ENCODE results near the gene CX3CR1.
"Not testable (repeated sequence)": the region's sequence is repeated elsewhere in the genome, so short reads cannot be mapped to it uniquely, and the experiment has no call there.

The CX3CR1 gene

DNA sequence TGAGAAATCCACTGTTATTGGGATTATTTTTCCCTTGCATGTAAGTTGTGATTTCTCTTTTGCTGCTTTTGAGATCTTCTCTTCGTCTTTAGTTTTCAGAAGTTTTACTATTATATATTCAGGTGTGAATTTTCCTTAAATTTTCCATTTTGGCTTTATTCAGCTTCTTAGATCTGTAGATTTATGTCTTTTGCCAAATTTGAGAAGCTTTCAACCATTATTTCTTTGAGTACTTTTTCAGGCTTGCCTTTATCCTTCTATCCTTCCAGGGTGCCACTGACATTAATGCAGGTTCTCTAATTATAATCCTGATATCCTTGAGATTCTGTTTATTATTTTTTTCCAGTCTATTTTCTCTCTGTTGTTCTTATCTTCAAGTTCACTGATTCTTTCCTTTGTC, 49.4 kb downstream of the CX3CR1 start:
- no peak overlapping the region for H3K9ac ChIP-seq (ENCODE audit: low read depth, low read length)
- no peaks in the 10 kb centered on the region for H3K27me3 ChIP-seq (ENCODE audit: control insufficient read depth, insufficient read depth, low read length)
- no peaks in the 10 kb centered on the region for H3K36me3 ChIP-seq (ENCODE audit: control insufficient read depth, insufficient read depth, low read length)
- H3K4me3 ChIP-seq (ENCODE audit: low read depth, low read length) = no peak overlapping the region
- H3K4me1 ChIP-seq (ENCODE audit: control insufficient read depth, insufficient read depth, low read length) = no peaks in the 10 kb centered on the region
- H3K9me3 ChIP-seq (ENCODE audit: control insufficient read depth, insufficient read depth, low read length) = no peaks in the 10 kb centered on the region

DNA sequence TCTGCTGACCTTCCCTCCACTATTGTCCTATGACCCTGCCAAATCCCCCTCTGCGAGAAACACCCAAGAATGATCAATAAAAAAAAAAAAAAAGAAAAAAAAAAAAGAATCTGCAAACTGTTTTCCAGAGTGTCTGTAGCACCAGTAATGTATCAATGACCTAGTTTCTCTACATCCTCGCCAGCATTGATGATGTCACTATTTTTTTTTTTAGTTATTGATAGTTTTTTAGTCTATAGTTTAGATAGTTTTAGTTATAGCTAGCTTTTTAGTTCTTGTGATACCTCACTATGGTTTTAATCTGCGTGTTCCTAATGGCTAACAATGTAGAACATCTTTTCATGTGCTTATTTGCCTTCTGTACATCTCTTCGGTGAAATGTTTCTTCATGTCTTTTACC, 51.3 kb downstream of the CX3CR1 start:
- H3K27me3 ChIP-seq (ENCODE audit: control insufficient read depth, insufficient read depth, low read length) = no peaks in the 10 kb centered on the region
- H3K9me3 ChIP-seq (ENCODE audit: control insufficient read depth, insufficient read depth, low read length) = no peaks in the 10 kb centered on the region
- no peak overlapping the region for H3K4me3 ChIP-seq (ENCODE audit: low read depth, low read length)
- H3K9ac ChIP-seq (ENCODE audit: low read depth, low read length) = no peak overlapping the region
- H3K36me3 ChIP-seq (ENCODE audit: control insufficient read depth, insufficient read depth, low read length) = no peaks in the 10 kb centered on the region
- no peaks in the 10 kb centered on the region for H3K4me1 ChIP-seq (ENCODE audit: control insufficient read depth, insufficient read depth, low read length)

DNA sequence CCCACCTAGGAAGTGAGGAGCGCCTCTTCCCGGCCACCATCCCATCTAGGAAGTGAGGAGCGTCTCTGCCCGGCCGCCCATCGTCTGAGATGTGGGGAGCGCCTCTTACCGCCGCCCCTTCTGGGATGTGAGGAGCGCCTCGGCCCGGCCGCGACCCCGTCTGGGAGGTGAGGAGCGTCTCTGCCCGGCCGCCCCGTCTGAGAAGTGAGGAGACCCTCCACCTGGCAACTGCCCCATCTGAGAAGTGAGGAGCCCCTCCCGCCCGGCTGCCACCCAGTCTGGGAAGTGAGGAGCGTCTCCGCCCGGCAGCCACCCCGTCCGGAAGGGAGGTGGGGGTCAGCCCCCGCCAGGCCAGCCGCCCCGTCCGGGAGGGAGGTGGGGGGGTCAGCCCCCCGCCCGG, 52.2 kb downstream of the CX3CR1 start:
- not testable (repeated sequence) for H3K9ac ChIP-seq (ENCODE audit: low read depth, low read length); H3K36me3 ChIP-seq (ENCODE audit: control insufficient read depth, insufficient read depth, low read length); H3K27me3 ChIP-seq (ENCODE audit: control insufficient read depth, insufficient read depth, low read length); H3K9me3 ChIP-seq (ENCODE audit: control insufficient read depth, insufficient read depth, low read length); H3K4me1 ChIP-seq (ENCODE audit: control insufficient read depth, insufficient read depth, low read length); H3K4me3 ChIP-seq (ENCODE audit: low read depth, low read length)

DNA sequence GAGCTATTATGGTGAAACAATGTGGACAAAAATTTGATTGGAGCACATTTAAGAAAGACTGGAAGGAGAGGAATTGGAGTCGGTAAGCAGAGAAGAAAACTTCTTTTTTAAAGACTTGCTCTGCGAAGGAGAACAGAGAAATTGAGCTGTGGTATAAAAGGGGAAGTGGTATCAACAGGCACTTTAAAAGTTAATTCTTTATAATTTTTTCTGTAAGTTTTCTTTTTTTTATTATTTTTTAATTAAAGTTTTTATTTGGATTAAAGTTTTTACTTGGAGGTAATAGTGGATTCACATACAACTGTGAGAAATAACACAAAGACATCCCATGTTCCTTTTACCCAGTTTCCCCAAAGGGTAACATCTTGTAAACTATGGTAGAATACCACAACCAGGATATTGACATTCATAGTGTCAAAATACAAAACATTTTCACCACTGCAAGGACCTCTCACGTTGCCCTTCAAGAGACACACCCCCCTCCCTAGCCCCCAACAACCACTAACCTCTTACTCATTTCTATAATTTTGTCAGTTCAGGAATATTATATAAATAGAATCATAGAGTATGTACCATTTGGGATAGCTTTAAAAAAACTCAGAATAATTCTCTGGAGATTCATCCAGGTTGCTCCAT, 53.6 kb downstream of the CX3CR1 start:
- no peaks in the 10 kb centered on the region for H3K36me3 ChIP-seq (ENCODE audit: control insufficient read depth, insufficient read depth, low read length)
- no peaks in the 10 kb centered on the region for H3K4me1 ChIP-seq (ENCODE audit: control insufficient read depth, insufficient read depth, low read length)
- no peaks in the 10 kb centered on the region for H3K9me3 ChIP-seq (ENCODE audit: control insufficient read depth, insufficient read depth, low read length)
- no peak overlapping the region for H3K9ac ChIP-seq (ENCODE audit: low read depth, low read length)
- H3K27me3 ChIP-seq (ENCODE audit: control insufficient read depth, insufficient read depth, low read length) = no peaks in the 10 kb centered on the region
- H3K4me3 ChIP-seq (ENCODE audit: low read depth, low read length) = no peak overlapping the region

- H3K36me3 ChIP-seq (ENCODE audit: control insufficient read depth, insufficient read depth, low read length) = no peaks in the 10 kb centered on the region
- H3K9ac ChIP-seq (ENCODE audit: low read depth, low read length) = no peak overlapping the region
- H3K9me3 ChIP-seq (ENCODE audit: control insufficient read depth, insufficient read depth, low read length) = no peaks in the 10 kb centered on the region
- H3K4me3 ChIP-seq (ENCODE audit: low read depth, low read length) = no peak overlapping the region
- no peaks in the 10 kb centered on the region for H3K27me3 ChIP-seq (ENCODE audit: control insufficient read depth, insufficient read depth, low read length)
- no peaks in the 10 kb centered on the region for H3K4me1 ChIP-seq (ENCODE audit: control insufficient read depth, insufficient read depth, low read length)
Measured at GRCh38 chr3:39224288-39224687, 55.5 kb downstream of the CX3CR1 start.

DNA sequence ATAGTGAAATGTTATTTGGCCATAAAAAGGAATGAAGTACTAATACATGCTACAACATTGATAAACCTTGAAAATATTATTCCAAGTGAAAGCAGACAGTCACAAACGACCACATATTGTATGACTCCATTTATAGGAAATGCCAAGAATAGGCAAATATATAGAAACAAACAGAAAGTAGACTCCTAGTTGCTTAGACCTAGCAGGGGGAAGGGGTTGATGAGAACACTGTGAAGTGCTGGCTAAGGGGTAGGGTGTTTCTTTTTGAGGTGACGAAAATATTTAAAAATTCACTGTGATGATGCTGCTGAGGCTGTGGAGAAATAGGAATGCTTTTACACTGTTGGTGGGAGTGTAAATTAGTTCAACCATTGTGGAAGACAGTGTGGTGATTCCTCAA, 56.9 kb downstream of the CX3CR1 start:
- H3K9me3 ChIP-seq (ENCODE audit: control insufficient read depth, insufficient read depth, low read length) = no peaks in the 10 kb centered on the region
- no peaks in the 10 kb centered on the region for H3K27me3 ChIP-seq (ENCODE audit: control insufficient read depth, insufficient read depth, low read length)
- no peak overlapping the region for H3K9ac ChIP-seq (ENCODE audit: low read depth, low read length)
- no peaks in the 10 kb centered on the region for H3K36me3 ChIP-seq (ENCODE audit: control insufficient read depth, insufficient read depth, low read length)
- no peak overlapping the region for H3K4me3 ChIP-seq (ENCODE audit: low read depth, low read length)
- H3K4me1 ChIP-seq (ENCODE audit: control insufficient read depth, insufficient read depth, low read length) = no peaks in the 10 kb centered on the region

DNA sequence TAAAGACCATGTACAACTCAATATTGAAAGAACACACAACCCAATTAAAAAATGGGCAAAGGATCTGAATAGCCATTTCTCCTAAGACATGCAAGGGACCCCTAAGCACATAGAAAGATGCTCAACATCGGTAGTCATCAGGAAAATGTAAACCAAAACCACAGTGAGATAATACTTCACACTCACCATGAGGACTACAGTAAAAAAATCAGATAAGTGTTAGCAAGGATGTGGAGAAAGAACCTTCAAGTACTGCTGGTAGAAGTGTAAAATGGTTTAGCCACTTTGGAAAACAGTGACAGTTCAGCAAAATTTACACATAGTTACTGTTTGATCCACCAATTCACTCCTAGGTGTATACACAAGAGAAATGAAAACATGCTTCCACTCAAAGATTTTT, 57.4 kb downstream of the CX3CR1 start:
- no peak overlapping the region for H3K9ac ChIP-seq (ENCODE audit: low read depth, low read length)
- no peaks in the 10 kb centered on the region for H3K4me1 ChIP-seq (ENCODE audit: control insufficient read depth, insufficient read depth, low read length)
- H3K9me3 ChIP-seq (ENCODE audit: control insufficient read depth, insufficient read depth, low read length) = no peaks in the 10 kb centered on the region
- no peaks in the 10 kb centered on the region for H3K36me3 ChIP-seq (ENCODE audit: control insufficient read depth, insufficient read depth, low read length)
- no peaks in the 10 kb centered on the region for H3K27me3 ChIP-seq (ENCODE audit: control insufficient read depth, insufficient read depth, low read length)
- H3K4me3 ChIP-seq (ENCODE audit: low read depth, low read length) = no peak overlapping the region

DNA sequence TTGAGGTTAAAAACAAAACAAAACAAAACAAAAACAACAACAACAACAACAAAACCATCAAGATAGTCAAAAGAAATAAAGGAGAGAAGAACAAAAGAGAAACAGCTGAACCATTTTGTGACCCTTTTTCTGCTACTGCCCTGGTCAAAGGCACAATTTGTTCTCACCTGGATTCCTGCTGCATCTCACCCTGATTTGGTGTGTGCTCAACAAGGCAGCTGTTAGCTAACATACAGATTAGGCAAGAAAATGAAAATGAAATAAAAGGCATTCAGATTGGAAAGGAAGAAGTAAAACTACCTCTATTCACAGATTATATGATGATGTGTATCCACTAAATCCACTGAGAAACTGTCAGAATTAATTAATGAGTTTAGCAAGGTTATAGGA, 58.7 kb downstream of the CX3CR1 start:
- Histone ChIP-seq H3K27me3 (ENCODE audit: control insufficient read depth, insufficient read depth, low read length) (no peaks in the 10 kb centered on the region), H3K9me3 (ENCODE audit: control insufficient read depth, insufficient read depth, low read length) (no peaks in the 10 kb centered on the region), H3K4me3 (ENCODE audit: low read depth, low read length) (no peak overlapping the region), H3K9ac (ENCODE audit: low read depth, low read length) (no peak overlapping the region), H3K36me3 (ENCODE audit: control insufficient read depth, insufficient read depth, low read length) (no peaks in the 10 kb centered on the region), H3K4me1 (ENCODE audit: control insufficient read depth, insufficient read depth, low read length) (no peaks in the 10 kb centered on the region)

DNA sequence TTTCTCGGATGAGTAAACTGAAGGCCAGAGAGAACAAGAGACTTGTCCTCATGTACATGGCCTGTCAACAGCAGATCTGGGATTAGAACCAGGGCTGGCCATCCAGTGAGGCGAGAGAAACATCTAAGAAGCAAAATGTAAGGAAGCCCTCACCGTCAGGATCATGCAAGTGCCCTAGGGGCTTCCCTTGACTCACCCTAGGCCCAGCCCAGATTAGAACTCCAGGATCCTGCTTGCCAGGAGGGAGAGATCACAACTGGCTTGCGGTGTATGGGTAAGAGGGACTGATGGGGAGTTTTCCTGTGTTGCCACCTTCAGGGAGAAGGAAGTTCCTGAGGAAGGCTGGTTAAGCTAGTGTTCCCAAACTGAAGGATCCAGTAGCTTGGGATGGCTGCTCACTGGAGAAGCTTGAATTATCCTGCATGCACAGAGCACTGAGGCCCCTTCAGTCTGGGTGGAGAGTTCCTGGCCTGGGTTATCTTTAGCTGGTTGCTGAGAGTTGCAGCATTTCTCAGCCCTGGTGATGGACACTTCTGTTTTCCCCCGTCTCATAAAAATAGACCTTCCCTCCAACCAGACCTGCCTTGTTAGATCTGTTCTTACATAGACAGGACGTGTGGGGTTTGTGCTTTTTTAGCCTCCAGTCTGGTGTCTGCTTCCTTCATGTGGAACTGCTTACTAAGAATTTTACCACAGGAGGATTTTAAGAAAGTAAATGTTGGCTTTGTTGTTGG, 59.3 kb downstream of the CX3CR1 start:
- Histone ChIP-seq H3K4me1 (ENCODE audit: control insufficient read depth, insufficient read depth, low read length) (no peaks in the 10 kb centered on the region), H3K27me3 (ENCODE audit: control insufficient read depth, insufficient read depth, low read length) (no peaks in the 10 kb centered on the region), H3K9me3 (ENCODE audit: control insufficient read depth, insufficient read depth, low read length) (no peaks in the 10 kb centered on the region), H3K9ac (ENCODE audit: low read depth, low read length) (no peak overlapping the region), H3K4me3 (ENCODE audit: low read depth, low read length) (no peak overlapping the region), H3K36me3 (ENCODE audit: control insufficient read depth, insufficient read depth, low read length) (no peaks in the 10 kb centered on the region)

DNA sequence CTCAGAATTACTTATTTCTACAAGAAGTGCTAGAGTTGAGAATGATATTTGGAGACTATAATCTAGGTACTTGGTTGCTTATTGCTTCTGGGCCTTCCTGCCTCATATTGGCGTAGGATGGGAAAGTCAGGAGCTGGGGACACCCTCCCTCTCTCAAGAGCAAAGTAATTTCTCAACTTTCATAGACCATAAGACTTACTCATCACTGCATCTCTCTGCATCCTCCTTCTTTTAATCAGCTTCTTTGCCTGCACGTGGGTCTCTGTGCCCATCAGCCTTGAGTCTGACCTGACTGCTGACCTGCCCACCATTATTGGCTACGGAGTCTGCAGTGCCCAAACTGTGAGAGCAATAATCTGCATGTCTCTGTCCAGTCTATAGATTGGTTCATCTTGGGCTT, 60.1 kb downstream of the CX3CR1 start:
- Histone ChIP-seq H3K9ac (ENCODE audit: low read depth, low read length) (no peak overlapping the region), H3K9me3 (ENCODE audit: control insufficient read depth, insufficient read depth, low read length) (no peaks in the 10 kb centered on the region), H3K4me3 (ENCODE audit: low read depth, low read length) (no peak overlapping the region), H3K4me1 (ENCODE audit: control insufficient read depth, insufficient read depth, low read length) (no peaks in the 10 kb centered on the region), H3K27me3 (ENCODE audit: control insufficient read depth, insufficient read depth, low read length) (no peaks in the 10 kb centered on the region), H3K36me3 (ENCODE audit: control insufficient read depth, insufficient read depth, low read length) (no peaks in the 10 kb centered on the region)

- Histone ChIP-seq H3K9me3 (ENCODE audit: control insufficient read depth, insufficient read depth, low read length) (no peaks in the 10 kb centered on the region), H3K27me3 (ENCODE audit: control insufficient read depth, insufficient read depth, low read length) (no peaks in the 10 kb centered on the region), H3K4me3 (ENCODE audit: low read depth, low read length) (no peak overlapping the region), H3K4me1 (ENCODE audit: control insufficient read depth, insufficient read depth, low read length) (no peaks in the 10 kb centered on the region), H3K9ac (ENCODE audit: low read depth, low read length) (no peak overlapping the region), H3K36me3 (ENCODE audit: control insufficient read depth, insufficient read depth, low read length) (no peaks in the 10 kb centered on the region)
Measured at GRCh38 chr3:39216176-39216790, 63.6 kb downstream of the CX3CR1 start.

DNA sequence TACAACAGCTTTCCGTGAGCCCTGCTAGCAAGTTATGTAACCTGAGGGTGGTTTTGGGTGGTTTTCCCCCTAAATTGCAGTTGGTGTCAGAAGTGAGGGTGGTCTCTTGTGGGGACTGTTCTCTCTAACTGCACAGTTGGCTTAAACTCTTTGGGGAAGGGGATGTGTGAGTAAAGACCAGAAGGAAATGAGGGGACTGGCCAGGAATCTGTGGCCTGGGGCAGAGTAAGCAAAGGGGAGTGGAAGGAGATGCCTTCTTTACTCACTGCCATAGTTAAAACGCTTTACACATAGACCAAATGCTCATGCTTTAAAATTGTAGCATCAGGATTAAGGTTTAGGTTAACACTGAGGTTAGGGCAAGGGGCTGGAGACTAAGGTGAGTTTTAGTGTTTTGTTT, 66.2 kb downstream of the CX3CR1 start:
- Histone ChIP-seq H3K4me3 (ENCODE audit: low read depth, low read length) (no peak overlapping the region), H3K9me3 (ENCODE audit: control insufficient read depth, insufficient read depth, low read length) (no peaks in the 10 kb centered on the region), H3K36me3 (ENCODE audit: control insufficient read depth, insufficient read depth, low read length) (no peaks in the 10 kb centered on the region), H3K27me3 (ENCODE audit: control insufficient read depth, insufficient read depth, low read length) (no peaks in the 10 kb centered on the region), H3K9ac (ENCODE audit: low read depth, low read length) (no peak overlapping the region), H3K4me1 (ENCODE audit: control insufficient read depth, insufficient read depth, low read length) (peaks cover 7% of the 10 kb centered on the region)

All from iPS-15b (cell line).